Hepatocyte (in vitro differentiated cells): Measurements from ENCODE around the gene MB21D2.

Source experiments
- EZH2 ChIP-seq: fragments of 200-600 bp; sonication (generic); IDR thresholded peaks from 2 replicates; pipeline ENCODE4 v1.6.1; 2016; ENCODE audit warnings: antibody characterized with exemption, mild to moderate bottlenecking, borderline replicate concordance
- EZH2phosphoT487 ChIP-seq: fragments of 200-600 bp; sonication (generic); IDR thresholded peaks from one replicate; pipeline ENCODE4 v1.6.1; 2018; ENCODE audit warnings: antibody characterized with exemption, mild to moderate bottlenecking, low read depth, moderate library complexity; ENCODE audit not compliant: unreplicated experiment, severe bottlenecking
- TF ChIP-seq, protein P1 (sequence below): fragments of 200-600 bp; sonication (generic); IDR thresholded peaks from 2 replicates; pipeline ENCODE4 v1.5.1; 2016; ENCODE audit warnings: antibody characterized with exemption, mild to moderate bottlenecking; ENCODE audit not compliant: poor library complexity

DNA sequence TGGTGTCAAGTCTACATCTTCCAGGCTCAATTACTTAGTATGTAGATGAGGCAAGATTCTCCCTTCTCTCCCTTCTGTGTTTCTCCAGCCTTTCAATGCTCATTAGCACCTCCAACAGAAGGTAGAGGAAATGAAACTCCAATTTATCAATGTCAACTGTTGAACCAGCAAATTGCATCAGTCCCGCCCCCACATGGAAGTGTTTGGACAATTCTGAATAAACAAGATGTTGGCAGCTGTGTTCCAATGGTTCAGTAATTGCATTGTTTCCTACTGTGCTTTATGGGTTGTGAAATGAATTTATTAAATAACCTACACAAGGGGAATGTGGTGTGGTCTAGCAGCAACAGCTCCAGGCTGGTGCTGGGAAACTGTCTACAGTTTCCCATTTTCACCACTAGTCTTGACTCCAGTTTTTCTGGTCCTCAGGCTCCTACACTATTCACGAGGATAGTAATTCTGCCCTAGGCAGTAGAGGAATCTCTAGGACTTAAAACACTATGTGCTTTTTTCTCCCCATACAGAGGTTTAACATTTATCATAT, 91.9 kb downstream of the MB21D2 start:
- TF ChIP-seq, protein P1, sequence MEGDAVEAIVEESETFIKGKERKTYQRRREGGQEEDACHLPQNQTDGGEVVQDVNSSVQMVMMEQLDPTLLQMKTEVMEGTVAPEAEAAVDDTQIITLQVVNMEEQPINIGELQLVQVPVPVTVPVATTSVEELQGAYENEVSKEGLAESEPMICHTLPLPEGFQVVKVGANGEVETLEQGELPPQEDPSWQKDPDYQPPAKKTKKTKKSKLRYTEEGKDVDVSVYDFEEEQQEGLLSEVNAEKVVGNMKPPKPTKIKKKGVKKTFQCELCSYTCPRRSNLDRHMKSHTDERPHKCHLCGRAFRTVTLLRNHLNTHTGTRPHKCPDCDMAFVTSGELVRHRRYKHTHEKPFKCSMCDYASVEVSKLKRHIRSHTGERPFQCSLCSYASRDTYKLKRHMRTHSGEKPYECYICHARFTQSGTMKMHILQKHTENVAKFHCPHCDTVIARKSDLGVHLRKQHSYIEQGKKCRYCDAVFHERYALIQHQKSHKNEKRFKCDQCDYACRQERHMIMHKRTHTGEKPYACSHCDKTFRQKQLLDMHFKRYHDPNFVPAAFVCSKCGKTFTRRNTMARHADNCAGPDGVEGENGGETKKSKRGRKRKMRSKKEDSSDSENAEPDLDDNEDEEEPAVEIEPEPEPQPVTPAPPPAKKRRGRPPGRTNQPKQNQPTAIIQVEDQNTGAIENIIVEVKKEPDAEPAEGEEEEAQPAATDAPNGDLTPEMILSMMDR: no peak
- TF ChIP-seq EZH2phosphoT487: no peak
- TF ChIP-seq EZH2: no peak
